ENCODE measurements around the gene DMKN. TPM values are rescaled to one million over a fixed set of nuclear protein-coding genes. Genes with fewer than 3 reads are reported as not detected.
"Not testable (repeated sequence)": the region's sequence is repeated elsewhere in the genome, so short reads cannot be mapped to it uniquely, and the experiment has no call there.

The DMKN gene
- total RNA-seq, 1 donor from 2014 or later: 3.1 TPM

GRCh38 chr19:35468637-35469036, 44.8 kb downstream of the DMKN start:
- DNase-seq (ENCODE audit: low spot score): no peak

GRCh38 chr19:35466259-35466658, 47.2 kb downstream of the DMKN start:
- DNase-seq (ENCODE audit: low spot score): no peak

- DNase-seq (ENCODE audit: low spot score): not testable (repeated sequence)
These were observed 50.5 kb downstream of the DMKN start for GRCh38 chr19:35462956-35463355.

GRCh38 chr19:35462476-35462953, 50.9 kb downstream of the DMKN start:
- DNase-seq (ENCODE audit: low spot score): no peak

GRCh38 chr19:35461788-35462187, 51.7 kb downstream of the DMKN start:
- DNase-seq (ENCODE audit: low spot score): not testable (repeated sequence)

- no peak for DNase-seq (ENCODE audit: low spot score)
These were observed 52.4 kb downstream of the DMKN start for GRCh38 chr19:35461060-35461459.

GRCh38 chr19:35460608-35461007, 52.8 kb downstream of the DMKN start:
- no peak for DNase-seq (ENCODE audit: low spot score)

GRCh38 chr19:35459414-35460082, 53.9 kb downstream of the DMKN start:
- DNase-seq (ENCODE audit: low spot score): no peak

GRCh38 chr19:35458731-35459391, 54.6 kb downstream of the DMKN start:
- DNase-seq (ENCODE audit: low spot score): no peak

- DNase-seq (ENCODE audit: low spot score): no peak
These were observed 55.3 kb downstream of the DMKN start for GRCh38 chr19:35458192-35458591.

- no peak for DNase-seq (ENCODE audit: low spot score)
These were observed 56.3 kb downstream of the DMKN start for GRCh38 chr19:35457173-35457572.

GRCh38 chr19:35455616-35456201, 57.7 kb downstream of the DMKN start:
- no peak for DNase-seq (ENCODE audit: low spot score)

- DNase-seq (ENCODE audit: low spot score): no peak
These were observed 58.8 kb downstream of the DMKN start for GRCh38 chr19:35454663-35455062.

GRCh38 chr19:35451338-35452096, 61.9 kb downstream of the DMKN start:
- no peak for DNase-seq (ENCODE audit: low spot score)

- no peak for DNase-seq (ENCODE audit: low spot score)
These were observed 63.9 kb downstream of the DMKN start for GRCh38 chr19:35449359-35450043.

GRCh38 chr19:35447606-35448469, 65.6 kb downstream of the DMKN start, which contains the start of gene FFAR2:
TSS of gene FFAR2 (plus strand) at chr19:35448257. CDS start at chr19:35449715, 1,458 bp downstream.
- no peak for DNase-seq (ENCODE audit: low spot score)

Measured in mesenteric fat pad (tissue), 1 donor.